Large intestine (tissue), 12 donors: ENCODE results near the gene DIMT1. TPM values are rescaled to one million over a fixed set of nuclear protein-coding genes. Genes with fewer than 3 reads are reported as not detected.
A peak's percentile ranks its signal among the peaks of the same experiment; 100 is the strongest.

ENCODE experiments used
- DNase-seq, 2 donors: peaks; one replicate each; pipeline versions ENCODE4 v3.0.0 to v3.0.0-alpha.2; 2013
- H3K27ac ChIP-seq: one replicate; pipeline ENCODE4 v1.5.1; 2013; ENCODE audit warnings: low read length
- H3K27me3 ChIP-seq: 2 replicates; pipeline ENCODE4 v1.6.1; 2013; ENCODE audit warnings: low read length; ENCODE audit not compliant: control insufficient read depth, insufficient read depth
- H3K36me3 ChIP-seq: 2 replicates; pipeline ENCODE4 v1.6.1; 2013; ENCODE audit warnings: low read length; ENCODE audit not compliant: control insufficient read depth, insufficient read depth
- H3K4me1 ChIP-seq: one replicate; pipeline ENCODE4 v1.6.1; 2013; ENCODE audit warnings: low read length; ENCODE audit not compliant: control insufficient read depth, insufficient read depth
- H3K4me3 ChIP-seq: one replicate; pipeline ENCODE4 v1.5.1; 2013; ENCODE audit warnings: low read length
- H3K9me3 ChIP-seq: one replicate; pipeline ENCODE4 v1.6.1; 2013; ENCODE audit warnings: mild to moderate bottlenecking, low read depth, low read length, moderate library complexity; ENCODE audit not compliant: control insufficient read depth
- whole genome bisulfite sequencing: methylation state at CpG from one replicate; pipeline ENCODE4 v1.1.5; 2013; ENCODE audit warnings: low lambda C conversion rate; ENCODE audit not compliant: insufficient coverage; 5-methylcytosine and 5-hydroxymethylcytosine counted together
- long read RNA-seq, 11 donors: transcript quantifications; one replicate each; lab custom pipeline, GENCODE V29; 2026
- polyA plus RNA-seq: library from polyadenylated mRNA; unstranded; fragments of 120-200 nt; gene quantifications from one replicate; pipeline ENCODE4 v1.2.1, GENCODE V29; 2013

The DIMT1 gene
- polyA plus RNA-seq, result 29.2 TPM
- long read RNA-seq, donor 1, transcript DIMT1-201 (12 exons, 2,859 nt), result major isoform, 7 of 7 reads
- long read RNA-seq, donor 1, partial matches to known transcripts, result 0 of 7 reads
- long read RNA-seq, donor 1, other reads (novel, unspliced or antisense), result 0 of 7 reads
- long read RNA-seq, donor 2, transcript DIMT1-201 (12 exons, 2,859 nt), result major isoform, 13 of 13 reads
- long read RNA-seq, donor 2, partial matches to known transcripts, result 0 of 13 reads
- long read RNA-seq, donor 2, other reads (novel, unspliced or antisense), result 0 of 13 reads
- long read RNA-seq, donor 3, transcript DIMT1-201 (12 exons, 2,859 nt), result major isoform, 7 of 12 reads
- long read RNA-seq, donor 3, transcript DIMT1-204 (2 exons, 635 nt), result minor isoform, 5 of 12 reads
- long read RNA-seq, donor 3, partial matches to known transcripts, result 0 of 12 reads
- long read RNA-seq, donor 3, other reads (novel, unspliced or antisense), result 0 of 12 reads
- long read RNA-seq, donor 4, partial matches to known transcripts, result 0 of 3 reads
- long read RNA-seq, donor 4, other reads (novel, unspliced or antisense), result 0 of 3 reads
- long read RNA-seq, donor 5, transcript DIMT1-201 (12 exons, 2,859 nt), result major isoform, 6 of 6 reads
- long read RNA-seq, donor 5, partial matches to known transcripts, result 0 of 6 reads
- long read RNA-seq, donor 5, other reads (novel, unspliced or antisense), result 0 of 6 reads
- long read RNA-seq, donor 6, transcript DIMT1-201 (12 exons, 2,859 nt), result major isoform, 5 of 5 reads
- long read RNA-seq, donor 6, partial matches to known transcripts, result 0 of 5 reads
- long read RNA-seq, donor 6, other reads (novel, unspliced or antisense), result 0 of 5 reads
- long read RNA-seq, donor 7, transcript DIMT1-201 (12 exons, 2,859 nt), result major isoform, 6 of 6 reads
- long read RNA-seq, donor 7, partial matches to known transcripts, result 0 of 6 reads
- long read RNA-seq, donor 7, other reads (novel, unspliced or antisense), result 0 of 6 reads
- long read RNA-seq, donor 8, transcript DIMT1-201 (12 exons, 2,859 nt), result major isoform, 6 of 53 reads
- long read RNA-seq, donor 8, partial matches to known transcripts, result 45 of 53 reads
- long read RNA-seq, donor 8, other reads (novel, unspliced or antisense), result 0 of 53 reads
- long read RNA-seq, donor 9, partial matches to known transcripts, result 0 of 3 reads
- long read RNA-seq, donor 9, other reads (novel, unspliced or antisense), result 0 of 3 reads
- long read RNA-seq, donor 10, transcript DIMT1-201 (12 exons, 2,859 nt), result major isoform, 7 of 9 reads
- long read RNA-seq, donor 10, partial matches to known transcripts, result 0 of 9 reads
- long read RNA-seq, donor 10, other reads (novel, unspliced or antisense), result 0 of 9 reads
- long read RNA-seq, donor 11, partial matches to known transcripts, result 5 of 10 reads
- long read RNA-seq, donor 11, other reads (novel, unspliced or antisense), result 0 of 10 reads

DNA sequence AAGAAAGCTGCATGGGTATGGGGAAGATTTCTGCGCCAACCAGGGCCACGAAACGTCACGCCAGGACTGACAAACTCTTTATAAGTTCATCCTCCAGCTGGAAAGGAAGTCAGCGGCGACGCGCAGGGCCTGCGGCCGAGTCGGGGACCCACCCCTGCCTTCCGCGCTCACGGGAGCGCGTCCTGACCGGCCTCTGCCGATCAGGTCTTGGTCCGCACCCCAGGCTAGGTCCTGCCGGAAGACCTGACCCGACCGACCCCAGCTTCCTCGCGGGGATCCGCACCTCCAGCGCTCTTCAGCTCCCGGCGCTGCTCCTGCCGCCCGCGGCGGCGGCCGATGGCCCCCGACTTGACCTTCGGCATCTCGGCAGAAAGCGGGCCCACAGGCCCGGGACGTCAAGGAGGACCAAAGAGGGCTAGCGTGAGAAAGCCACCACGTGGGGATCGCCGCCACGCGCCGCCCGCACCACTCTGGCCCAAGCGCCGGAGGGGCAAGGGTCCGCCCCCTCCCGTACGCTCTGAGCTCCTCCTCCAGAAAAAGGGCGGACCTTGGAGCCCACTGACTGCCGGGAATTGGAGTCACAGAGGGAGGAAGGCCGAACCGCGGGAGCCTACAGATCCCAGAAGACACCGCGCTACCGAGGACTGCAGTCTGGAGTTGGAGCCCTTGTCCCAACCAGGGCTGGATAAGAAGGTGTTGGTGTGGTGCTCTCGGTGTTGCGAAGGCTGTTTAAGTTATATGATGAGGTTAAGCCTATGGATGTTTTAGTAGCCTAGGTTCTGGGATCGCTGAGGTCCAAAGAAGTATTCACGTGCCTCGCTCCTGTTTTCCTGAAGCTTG lies at the start of gene DIMT1:
DIMT1 (minus strand) TSS at position 495 of the 840 bp plus-strand sequence; CDS start at position 362, 133 bp downstream.
- Histone ChIP-seq H3K9me3 (peaks cover 4% of the 10 kb centered on the region), H3K4me3 (peak within 1 kb of the TSS; percentile 98), H3K27ac (peak within 1 kb of the TSS; percentile 98), H3K27me3 (no peaks in the 10 kb centered on the region), H3K4me1 (peaks cover 4% of the 10 kb centered on the region), H3K36me3 (peaks cover 6% of the 10 kb centered on the region)
- no CpG with 5 or more reads among the region's 66 CpGs for WGBS
- peak; percentile 97 to 98 for DNase-seq

DNA sequence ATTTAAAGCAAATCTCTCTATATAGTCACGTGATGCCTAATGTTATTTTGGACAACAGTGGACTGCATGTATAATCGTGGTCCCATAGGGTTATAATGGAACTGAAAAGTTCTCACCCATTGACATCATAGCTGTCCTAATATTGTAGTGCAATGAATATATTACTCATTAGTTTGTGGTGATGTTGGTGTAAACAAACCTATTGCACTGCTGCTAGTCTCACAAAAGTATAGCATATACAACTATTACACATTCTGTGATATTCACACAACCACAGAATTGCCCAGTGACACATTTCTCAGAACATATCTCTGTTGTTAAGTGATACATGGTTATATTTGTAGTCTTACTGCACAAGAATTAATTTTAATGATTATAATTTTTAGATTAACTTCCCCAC lies 46.6 kb upstream of the DIMT1 start:
- no peaks in the 10 kb centered on the region for H3K4me1 ChIP-seq
- H3K9me3 ChIP-seq, result no peaks in the 10 kb centered on the region
- 100% methylated on average over 1 of the region's 2 CpGs for WGBS
- no peaks in the 10 kb centered on the region for H3K27me3 ChIP-seq
- no peak overlapping the region for H3K4me3 ChIP-seq
- H3K27ac ChIP-seq, result no peak overlapping the region
- no peak for DNase-seq
- peaks cover 13% of the 10 kb centered on the region for H3K36me3 ChIP-seq

DNA sequence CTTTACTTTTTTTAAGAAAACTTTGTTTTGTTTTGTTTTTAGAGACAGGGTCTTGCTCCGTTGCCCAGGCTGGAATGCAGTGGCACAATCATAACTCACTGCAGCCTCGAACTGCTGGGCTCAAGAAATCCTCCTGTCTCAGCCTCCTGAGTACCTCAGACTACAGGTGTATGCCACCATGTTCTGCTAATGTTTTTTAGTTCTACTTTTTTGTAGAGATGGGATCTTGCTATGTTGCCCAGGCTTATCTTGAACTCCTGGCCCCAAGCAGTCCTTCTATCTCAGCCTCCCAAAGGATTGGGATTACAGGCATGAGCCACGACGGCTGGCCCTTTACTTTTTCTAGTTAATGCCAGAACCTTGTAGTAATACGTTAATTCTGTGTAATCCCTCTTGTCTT lies 44.8 kb upstream of the DIMT1 start:
- DNase-seq, result no peak
- no peak overlapping the region for H3K4me3 ChIP-seq
- H3K36me3 ChIP-seq, result peaks cover 13% of the 10 kb centered on the region
- H3K27me3 ChIP-seq, result no peaks in the 10 kb centered on the region
- H3K4me1 ChIP-seq, result no peaks in the 10 kb centered on the region
- no CpG with 5 or more reads among the region's 5 CpGs for WGBS
- H3K27ac ChIP-seq, result no peak overlapping the region
- no peaks in the 10 kb centered on the region for H3K9me3 ChIP-seq

DNA sequence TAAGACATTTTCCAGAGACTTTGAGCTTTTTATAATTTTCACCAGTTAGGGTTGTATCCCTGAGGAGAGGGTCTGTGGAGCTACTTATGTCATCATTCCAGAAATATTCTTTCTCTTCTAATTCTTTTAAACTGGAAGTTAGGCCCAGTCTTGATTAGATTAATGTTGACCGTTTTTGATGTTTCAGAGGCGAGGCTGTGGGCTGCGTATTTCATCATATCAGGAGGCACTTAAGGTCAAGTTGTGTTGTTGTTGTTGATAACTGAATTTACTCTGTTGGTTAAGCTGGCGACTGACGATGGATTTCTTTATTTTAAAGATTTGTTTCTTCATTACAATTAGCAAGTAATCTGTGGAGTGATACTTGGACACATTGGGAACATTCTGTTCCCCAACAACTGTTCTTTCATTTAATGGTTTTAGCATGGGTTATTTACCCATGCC lies 28.9 kb upstream of the DIMT1 start:
- Histone ChIP-seq H3K9me3 (no peaks in the 10 kb centered on the region), H3K4me3 (no peak overlapping the region), H3K27me3 (no peaks in the 10 kb centered on the region), H3K27ac (no peak overlapping the region), H3K4me1 (no peaks in the 10 kb centered on the region), H3K36me3 (no peaks in the 10 kb centered on the region)
- 100% methylated on average over 2 of the region's 5 CpGs for WGBS
- no peak for DNase-seq

DNA sequence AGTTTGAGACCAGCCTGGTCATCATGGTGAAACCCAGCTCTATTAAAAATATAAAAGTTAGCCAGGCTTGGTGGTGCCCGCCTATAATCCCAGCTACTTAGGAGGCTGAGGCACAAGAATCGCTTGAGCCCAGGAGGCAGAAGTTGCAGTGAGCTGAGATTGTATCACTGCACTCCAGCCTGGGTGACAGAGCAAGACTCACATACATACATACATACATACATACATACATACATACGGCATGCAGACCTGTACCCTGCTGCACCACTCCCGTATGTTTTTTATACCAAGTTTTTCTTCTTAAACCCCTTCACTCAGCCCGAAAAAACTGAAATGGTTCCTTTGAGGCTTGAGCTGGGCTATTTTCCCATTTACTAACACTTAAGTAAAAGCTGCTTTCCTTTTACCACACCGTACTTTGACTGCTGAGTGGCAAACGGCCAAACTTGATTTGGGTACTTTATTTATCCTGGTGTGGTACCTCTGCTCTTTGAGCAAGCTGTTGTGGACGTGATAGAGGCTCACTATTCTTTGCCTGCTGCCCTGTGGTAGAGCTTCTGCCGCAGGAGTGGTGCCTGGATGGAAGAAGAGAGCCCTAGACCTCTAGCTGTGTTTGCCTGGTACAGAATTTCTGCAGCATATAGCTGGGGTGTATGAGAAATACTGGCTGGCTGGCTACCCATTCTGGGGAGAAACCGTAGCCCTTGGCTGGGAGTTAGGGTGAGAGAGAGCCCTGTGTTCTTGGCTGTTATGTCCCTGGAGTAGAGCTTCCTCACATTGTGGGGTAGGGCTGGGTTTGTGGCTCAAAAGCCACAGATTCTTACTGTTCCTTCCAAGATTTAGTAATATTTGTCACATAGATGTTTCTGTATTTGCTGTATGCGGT lies 28.3 kb upstream of the DIMT1 start:
- Histone ChIP-seq H3K4me3 (no peak overlapping the region), H3K36me3 (no peaks in the 10 kb centered on the region), H3K4me1 (no peaks in the 10 kb centered on the region), H3K9me3 (no peaks in the 10 kb centered on the region), H3K27me3 (no peaks in the 10 kb centered on the region), H3K27ac (no peak overlapping the region)
- 90% methylated on average over 4 of the region's 11 CpGs for WGBS
- no peak for DNase-seq

DNA sequence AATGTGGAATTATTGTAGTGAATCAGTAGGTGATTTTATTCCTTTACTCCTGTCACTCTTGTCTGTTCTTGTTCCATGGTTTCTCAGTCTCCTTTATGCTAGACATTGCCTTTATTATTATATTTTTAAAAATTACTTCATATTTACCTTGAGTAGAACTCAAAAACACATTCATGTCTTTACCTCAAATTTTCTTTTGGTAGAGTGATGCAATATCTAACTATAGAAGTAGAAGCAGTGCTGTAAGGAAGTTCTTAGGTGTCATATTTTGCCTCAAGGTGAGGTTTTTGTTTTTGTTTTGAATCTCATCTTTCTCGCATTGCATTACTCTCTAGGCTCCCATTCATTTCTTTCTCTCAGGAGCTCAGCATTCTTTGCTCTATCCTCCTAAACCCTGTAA lies 21.1 kb upstream of the DIMT1 start:
- Histone ChIP-seq H3K27me3 (no peaks in the 10 kb centered on the region), H3K27ac (no peak overlapping the region), H3K4me1 (no peaks in the 10 kb centered on the region), H3K4me3 (no peak overlapping the region), H3K36me3 (no peaks in the 10 kb centered on the region), H3K9me3 (no peaks in the 10 kb centered on the region)
- DNase-seq, result no peak
- WGBS, result no CpG with 5 or more reads among the region's 1 CpG

DNA sequence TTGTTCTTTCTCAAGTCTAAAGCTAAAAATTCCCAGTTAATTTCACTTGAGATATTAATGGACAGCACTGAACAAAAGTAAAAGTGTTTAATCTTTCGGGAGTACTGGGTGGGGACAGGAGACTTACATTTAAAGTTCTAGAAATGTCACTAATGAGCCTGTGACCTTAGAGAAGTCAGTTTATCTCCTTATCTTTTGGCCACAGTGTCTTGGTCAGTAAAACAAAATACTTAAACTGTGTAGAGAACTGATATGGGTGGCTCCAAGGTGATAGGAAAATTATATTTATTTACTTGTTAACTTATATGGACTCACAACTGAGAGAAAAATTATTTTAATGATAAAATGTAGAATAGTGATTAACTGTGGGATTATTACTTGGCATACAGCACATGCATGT lies 17.7 kb upstream of the DIMT1 start:
- peaks cover 3% of the 10 kb centered on the region for H3K36me3 ChIP-seq
- no CpG with 5 or more reads among the region's 1 CpG for WGBS
- no peak overlapping the region for H3K27ac ChIP-seq
- H3K9me3 ChIP-seq, result no peaks in the 10 kb centered on the region
- no peak for DNase-seq
- H3K4me1 ChIP-seq, result no peaks in the 10 kb centered on the region
- H3K4me3 ChIP-seq, result no peak overlapping the region
- H3K27me3 ChIP-seq, result no peaks in the 10 kb centered on the region

DNA sequence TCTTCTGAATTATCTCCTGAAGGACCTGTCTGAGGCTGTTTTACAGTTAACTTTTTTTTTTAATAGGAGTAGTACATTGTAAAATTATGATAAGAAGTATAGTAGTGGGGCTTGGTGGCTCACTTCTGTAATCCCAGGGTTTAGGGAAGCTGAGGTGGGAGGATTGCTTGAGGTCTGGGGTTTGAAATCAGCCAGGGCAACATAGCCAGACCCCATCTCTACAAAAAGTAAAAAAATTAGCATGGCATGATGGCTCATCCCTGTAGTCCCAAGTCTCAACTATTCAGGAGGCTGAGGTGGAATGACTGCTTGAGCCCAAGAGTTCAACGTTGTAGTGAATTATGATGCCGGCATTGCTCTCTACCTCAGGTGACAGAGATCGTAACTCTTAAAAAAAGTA lies 15.9 kb upstream of the DIMT1 start:
- Histone ChIP-seq H3K27me3 (no peaks in the 10 kb centered on the region), H3K4me1 (no peaks in the 10 kb centered on the region), H3K4me3 (no peak overlapping the region), H3K27ac (no peak overlapping the region), H3K36me3 (peaks cover 3% of the 10 kb centered on the region), H3K9me3 (no peaks in the 10 kb centered on the region)
- no CpG with 5 or more reads among the region's 3 CpGs for WGBS
- DNase-seq, result no peak
